Effector memory CD4-positive, alpha-beta T cell (primary cell): Measurements from ENCODE around the gene CSMD2.

ENCODE experiments used
- DNase-seq, 3 donors: peaks; one replicate each; pipeline ENCODE4 v3.0.0-alpha.2; 2020
- H3K27ac ChIP-seq: 2 replicates; pipeline ENCODE4 v1.7.0; 2013; ENCODE audit warnings: mild to moderate bottlenecking, low read length, moderate library complexity; ENCODE audit not compliant: insufficient read depth, poor library complexity, severe bottlenecking
- H3K27me3 ChIP-seq: replicated peaks from 2 replicates; pipeline ENCODE4 v1.7.0; 2013; ENCODE audit warnings: mild to moderate bottlenecking, low read length; ENCODE audit not compliant: insufficient read depth, control insufficient read depth, poor library complexity, severe bottlenecking
- H3K36me3 ChIP-seq: 2 replicates; pipeline ENCODE4 v1.7.0; 2013; ENCODE audit warnings: mild to moderate bottlenecking, low read length, moderate library complexity; ENCODE audit not compliant: control insufficient read depth, insufficient read depth
- H3K4me1 ChIP-seq: 2 replicates; pipeline ENCODE4 v1.7.0; 2013; ENCODE audit warnings: low read length, mild to moderate bottlenecking; ENCODE audit not compliant: control insufficient read depth, insufficient read depth, poor library complexity, severe bottlenecking
- H3K4me3 ChIP-seq: 2 replicates; pipeline ENCODE4 v1.7.0; 2013; ENCODE audit warnings: low read length, low read depth, mild to moderate bottlenecking; ENCODE audit not compliant: insufficient read depth, poor library complexity, severe bottlenecking
- H3K9me3 ChIP-seq: 2 replicates; pipeline ENCODE4 v1.7.0; 2013; ENCODE audit warnings: mild to moderate bottlenecking, low read length, moderate library complexity; ENCODE audit not compliant: control insufficient read depth

The CSMD2 gene

GRCh38 chr1:33680281-33680840 lies 484.7 kb downstream of the CSMD2 start:
- no peaks in the 10 kb centered on the region for H3K9me3 ChIP-seq
- H3K27ac ChIP-seq: no peak overlapping the region
- no peak for DNase-seq
- H3K4me1 ChIP-seq: no peaks in the 10 kb centered on the region
- H3K36me3 ChIP-seq: no peaks in the 10 kb centered on the region
- no peak overlapping the region for H3K4me3 ChIP-seq
- H3K27me3 ChIP-seq: no peaks in the 10 kb centered on the region

- DNase-seq: no peak
- H3K36me3 ChIP-seq: no peaks in the 10 kb centered on the region
- H3K9me3 ChIP-seq: no peaks in the 10 kb centered on the region
- no peaks in the 10 kb centered on the region for H3K27me3 ChIP-seq
- no peaks in the 10 kb centered on the region for H3K4me1 ChIP-seq
- no peak overlapping the region for H3K27ac ChIP-seq
- no peak overlapping the region for H3K4me3 ChIP-seq
Observed at GRCh38 chr1:33670567-33670966, 494.5 kb downstream of the CSMD2 start.

DNA sequence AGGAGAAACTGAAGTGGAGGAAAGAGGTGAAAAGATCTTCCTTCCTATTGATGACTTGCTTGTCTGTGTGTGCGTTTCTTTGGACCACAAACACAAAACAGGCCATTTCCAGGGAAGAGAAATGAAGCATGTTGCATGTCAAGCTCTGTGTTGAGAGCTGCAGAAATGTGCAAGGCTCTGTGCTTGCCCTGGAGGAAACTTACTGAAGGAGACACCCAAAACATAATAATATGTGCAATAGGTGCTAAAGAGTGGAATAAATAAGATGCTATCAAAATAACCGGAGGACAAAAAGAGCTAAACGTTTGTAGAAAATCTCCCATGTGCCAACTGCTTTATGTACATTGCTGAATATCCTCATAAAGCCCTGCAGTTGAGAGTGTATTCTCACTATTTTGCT lies 496.3 kb downstream of the CSMD2 start:
- Histone ChIP-seq H3K9me3 (no peaks in the 10 kb centered on the region), H3K27ac (no peak overlapping the region), H3K4me3 (no peak overlapping the region), H3K27me3 (no peaks in the 10 kb centered on the region), H3K36me3 (no peaks in the 10 kb centered on the region), H3K4me1 (no peaks in the 10 kb centered on the region)
- no peak for DNase-seq

GRCh38 chr1:33667386-33668282 lies 497.4 kb downstream of the CSMD2 start:
- no peak for DNase-seq
- no peaks in the 10 kb centered on the region for H3K27me3 ChIP-seq
- H3K4me1 ChIP-seq: no peaks in the 10 kb centered on the region
- H3K27ac ChIP-seq: no peak overlapping the region
- H3K4me3 ChIP-seq: no peak overlapping the region
- H3K9me3 ChIP-seq: no peaks in the 10 kb centered on the region
- H3K36me3 ChIP-seq: no peaks in the 10 kb centered on the region

DNA sequence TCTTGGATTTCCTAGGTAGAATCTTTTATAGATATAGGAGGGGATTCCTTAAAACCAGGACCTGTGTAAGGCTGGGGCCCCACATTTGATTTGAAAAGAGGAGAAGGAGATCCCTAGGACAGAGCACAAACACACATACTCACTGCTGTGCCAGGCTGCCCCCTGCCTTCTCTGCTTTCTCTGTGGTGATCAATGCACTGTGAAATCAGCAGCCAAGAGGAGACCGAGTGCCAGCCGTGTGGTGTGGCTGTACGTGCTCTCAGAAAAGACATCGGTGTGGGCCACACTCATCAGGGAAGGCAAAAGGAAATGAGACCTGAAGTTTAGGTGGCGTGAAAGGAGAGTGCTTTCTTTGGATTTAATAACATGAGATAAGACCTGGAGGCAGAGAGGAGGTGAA lies 498.4 kb downstream of the CSMD2 start:
- Histone ChIP-seq H3K27me3 (no peaks in the 10 kb centered on the region), H3K4me1 (no peaks in the 10 kb centered on the region), H3K27ac (no peak overlapping the region), H3K4me3 (no peak overlapping the region), H3K9me3 (no peaks in the 10 kb centered on the region), H3K36me3 (no peaks in the 10 kb centered on the region)
- no peak for DNase-seq

- no peaks in the 10 kb centered on the region for H3K4me1 ChIP-seq
- no peak for DNase-seq
- H3K27ac ChIP-seq: no peak overlapping the region
- H3K36me3 ChIP-seq: no peaks in the 10 kb centered on the region
- H3K9me3 ChIP-seq: no peaks in the 10 kb centered on the region
- H3K27me3 ChIP-seq: no peaks in the 10 kb centered on the region
- no peak overlapping the region for H3K4me3 ChIP-seq
Observed at GRCh38 chr1:33661811-33662454, 503.1 kb downstream of the CSMD2 start.

GRCh38 chr1:33660956-33661355 lies 504.1 kb downstream of the CSMD2 start:
- Histone ChIP-seq H3K9me3 (no peaks in the 10 kb centered on the region), H3K27ac (no peak overlapping the region), H3K36me3 (no peaks in the 10 kb centered on the region), H3K4me3 (no peak overlapping the region), H3K27me3 (no peaks in the 10 kb centered on the region), H3K4me1 (no peaks in the 10 kb centered on the region)
- no peak for DNase-seq

GRCh38 chr1:33660244-33660643 lies 504.8 kb downstream of the CSMD2 start:
- Histone ChIP-seq H3K4me1 (no peaks in the 10 kb centered on the region), H3K9me3 (no peaks in the 10 kb centered on the region), H3K27me3 (no peaks in the 10 kb centered on the region), H3K36me3 (no peaks in the 10 kb centered on the region), H3K27ac (no peak overlapping the region), H3K4me3 (no peak overlapping the region)
- no peak for DNase-seq

GRCh38 chr1:33659641-33660040 lies 505.4 kb downstream of the CSMD2 start:
- no peak overlapping the region for H3K4me3 ChIP-seq
- no peak for DNase-seq
- no peaks in the 10 kb centered on the region for H3K36me3 ChIP-seq
- H3K4me1 ChIP-seq: no peaks in the 10 kb centered on the region
- no peaks in the 10 kb centered on the region for H3K27me3 ChIP-seq
- H3K9me3 ChIP-seq: no peaks in the 10 kb centered on the region
- no peak overlapping the region for H3K27ac ChIP-seq

DNA sequence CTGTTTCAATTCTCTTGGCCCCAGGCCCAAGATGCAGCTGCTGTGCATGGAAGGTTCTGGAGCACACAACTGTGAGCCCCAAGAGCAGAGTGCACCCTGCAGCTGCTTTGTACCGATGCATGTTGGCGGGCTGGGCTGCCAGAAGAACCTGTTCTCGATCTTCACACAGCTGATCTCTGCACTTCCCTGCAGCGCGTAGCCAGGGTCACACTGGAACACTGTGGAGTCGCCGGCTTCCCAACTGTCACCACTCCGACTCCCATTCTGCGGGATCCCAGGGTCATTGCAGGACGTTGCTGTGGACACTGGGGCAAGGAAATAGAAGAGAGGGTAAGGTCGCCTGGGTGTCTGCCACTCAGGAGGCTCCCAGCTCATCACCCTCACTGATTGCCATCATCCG lies 507.2 kb downstream of the CSMD2 start:
- H3K27me3 ChIP-seq: no peaks in the 10 kb centered on the region
- DNase-seq: no peak
- no peaks in the 10 kb centered on the region for H3K36me3 ChIP-seq
- H3K27ac ChIP-seq: no peak overlapping the region
- H3K4me3 ChIP-seq: no peak overlapping the region
- no peaks in the 10 kb centered on the region for H3K4me1 ChIP-seq
- no peaks in the 10 kb centered on the region for H3K9me3 ChIP-seq
